ENCODE measurements around the gene SLC2A6.

- TF ChIP-seq, protein P1, sequence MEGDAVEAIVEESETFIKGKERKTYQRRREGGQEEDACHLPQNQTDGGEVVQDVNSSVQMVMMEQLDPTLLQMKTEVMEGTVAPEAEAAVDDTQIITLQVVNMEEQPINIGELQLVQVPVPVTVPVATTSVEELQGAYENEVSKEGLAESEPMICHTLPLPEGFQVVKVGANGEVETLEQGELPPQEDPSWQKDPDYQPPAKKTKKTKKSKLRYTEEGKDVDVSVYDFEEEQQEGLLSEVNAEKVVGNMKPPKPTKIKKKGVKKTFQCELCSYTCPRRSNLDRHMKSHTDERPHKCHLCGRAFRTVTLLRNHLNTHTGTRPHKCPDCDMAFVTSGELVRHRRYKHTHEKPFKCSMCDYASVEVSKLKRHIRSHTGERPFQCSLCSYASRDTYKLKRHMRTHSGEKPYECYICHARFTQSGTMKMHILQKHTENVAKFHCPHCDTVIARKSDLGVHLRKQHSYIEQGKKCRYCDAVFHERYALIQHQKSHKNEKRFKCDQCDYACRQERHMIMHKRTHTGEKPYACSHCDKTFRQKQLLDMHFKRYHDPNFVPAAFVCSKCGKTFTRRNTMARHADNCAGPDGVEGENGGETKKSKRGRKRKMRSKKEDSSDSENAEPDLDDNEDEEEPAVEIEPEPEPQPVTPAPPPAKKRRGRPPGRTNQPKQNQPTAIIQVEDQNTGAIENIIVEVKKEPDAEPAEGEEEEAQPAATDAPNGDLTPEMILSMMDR (IDR thresholded peaks at IDR 0.05), result no peak
- no peak for TF ChIP-seq POLR2A (IDR thresholded peaks at IDR 0.05)
Measured at GRCh38 chr9:133430244-133430643, 48.7 kb downstream of the SLC2A6 start.
